HG02798 (cell line): ENCODE data around the gene PCDHA10.

ENCODE experiments used
- ATAC-seq: cut with Tn5 transposase; IDR thresholded peaks from one replicate; pipeline ENCODE4 v1.9.1; 2021; ENCODE audit warnings: mild to moderate bottlenecking; ENCODE audit not compliant: unreplicated experiment, poor library complexity

The PCDHA10 gene

GRCh38 chr5:140883373-140883772 lies 27.7 kb downstream of the PCDHA10 start:
- ATAC-seq, result no peak

GRCh38 chr5:140883927-140884697 lies 28.4 kb downstream of the PCDHA10 start:
- ATAC-seq, result no peak

GRCh38 chr5:140916325-140916724 lies 60.6 kb downstream of the PCDHA10 start:
- ATAC-seq, result no peak
